K562 (cell line): ENCODE results near the gene DSCAM. TPM values are rescaled to one million over a fixed set of nuclear protein-coding genes. Genes with fewer than 3 reads are reported as not detected.

Source experiments
- ATAC-seq: fragments of 200-7000 bp; cut with Tn5 transposase; 3 replicates; pipeline ENCODE4 v1.9.1; 2020; ENCODE audit warnings: moderate library complexity
- BruUV-seq: library from RNA; stranded (reverse); fragments of 400-500 nt; replicated peaks from 2 replicates; lab custom pipeline; 2021; lab: Mats Ljungman, UMichigan
- CTCF ChIA-PET: fragments of 300-600 bp; formaldehyde crosslinking; extraction: SDS; loops from one replicate; lab custom pipeline; 2021; ENCODE audit warnings: low intra/inter-chr PET ratio; lab: Yijun Ruan, JAX
- POLR2A ChIA-PET: fragments of 300-600, 350-650 bp; sonication (Branson Sonifier 250); formaldehyde crosslinking; extraction: SDS; loops from one replicate; lab custom pipeline; 2021; ENCODE audit warnings: antibody characterized with exemption, inconsistent platforms; lab: Yijun Ruan, JAX
- DNase-seq, 4 experiments: peaks; one replicate each; pipeline versions ENCODE4 v3.0.0 to v3.0.0-alpha.2; 2011 to 2018; ENCODE audit warnings: low spot score in 3 of 4, mixed read lengths in 3 of 4; ENCODE audit errors: extremely low read depth in 1 of 4
- FAIRE-seq: peaks from 2 replicates; lab custom pipeline; 2011; peaks lifted over from hg19 to GRCh38; lab: Jason Lieb, UNC
- H2AFZ ChIP-seq: 2 replicates; pipeline ENCODE4 v1.6.0; 2011; ENCODE audit warnings: low read depth, low read length, control low read depth, inconsistent platforms
- H3K27ac ChIP-seq: fragments of 200-600 bp; 3 replicates; pipeline ENCODE4 v1.8.0; 2011; ENCODE audit warnings: low read depth, mild to moderate bottlenecking, control low read depth, inconsistent platforms, low read length, moderate library complexity, mixed read lengths; ENCODE audit errors: extremely low read depth
- H3K27me3 ChIP-seq, 2 experiments: fragments of 300-600 bp in 1 of 2; 2 replicates in 1 of 2; 3 replicates in 1 of 2; pipeline versions ENCODE4 v1.6.0 to v1.8.0; 2011; ENCODE audit warnings: inconsistent platforms in 2 of 2, low read length in 2 of 2, mild to moderate bottlenecking in 1 of 2, mixed read lengths in 1 of 2, moderate library complexity in 1 of 2; ENCODE audit not compliant: control insufficient read depth in 2 of 2, insufficient read depth in 2 of 2
- H3K36me3 ChIP-seq: fragments of 300-600 bp; 3 replicates; pipeline ENCODE4 v1.8.0; 2011; ENCODE audit warnings: mild to moderate bottlenecking, low read length, inconsistent platforms; ENCODE audit not compliant: control insufficient read depth, insufficient read depth
- H3K4me1 ChIP-seq, 2 experiments: fragments of 200-600 bp in 1 of 2; replicated peaks in 1 of 2; 2 replicates in 1 of 2; 3 replicates in 1 of 2; pipeline versions ENCODE4 v1.5.1 to v1.8.0; 2011; ENCODE audit warnings: inconsistent platforms in 2 of 2, low read length in 2 of 2, mild to moderate bottlenecking in 1 of 2, mixed read lengths in 1 of 2, moderate library complexity in 1 of 2; ENCODE audit not compliant: control insufficient read depth in 2 of 2, insufficient read depth in 2 of 2
- H3K4me2 ChIP-seq: 2 replicates; pipeline ENCODE4 v1.6.1; 2011; ENCODE audit warnings: low read length, control low read depth, inconsistent platforms, mixed read lengths; ENCODE audit not compliant: insufficient read depth
- H3K4me3 ChIP-seq: fragments of 200-600 bp; sonication (generic), shearing (Covaris generic); 2 replicates; pipeline ENCODE4 v1.5.1; 2016; ENCODE audit warnings: control low read depth, inconsistent platforms
- H3K79me2 ChIP-seq: fragments of 200-600 bp; 3 replicates; pipeline ENCODE4 v1.8.0; 2011; ENCODE audit warnings: low read length, inconsistent platforms; ENCODE audit not compliant: control insufficient read depth, insufficient read depth
- H3K9ac ChIP-seq, 2 experiments: 2 replicates each; pipeline versions ENCODE4 v1.6.0 to v1.6.1; 2011; ENCODE audit warnings: low read depth in 2 of 2, low read length in 2 of 2, control low read depth in 1 of 2, inconsistent platforms in 1 of 2, mild to moderate bottlenecking in 1 of 2, mixed read lengths in 1 of 2; ENCODE audit not compliant: insufficient read depth in 1 of 2
- H3K9me1 ChIP-seq: one replicate; pipeline ENCODE4 v1.6.0; 2011; ENCODE audit warnings: inconsistent platforms, mild to moderate bottlenecking, low read length, moderate library complexity; ENCODE audit not compliant: control insufficient read depth, insufficient read depth
- H3K9me3 ChIP-seq: replicated peaks from 2 replicates; pipeline ENCODE4 v1.5.1; 2011; ENCODE audit warnings: low read depth, low read length, inconsistent platforms; ENCODE audit not compliant: control insufficient read depth, insufficient read depth
- H4K20me1 ChIP-seq: replicated peaks from 2 replicates; pipeline ENCODE4 v1.6.1; 2011; ENCODE audit warnings: low read length, inconsistent platforms, mixed read lengths; ENCODE audit not compliant: control insufficient read depth, insufficient read depth
- ETV1 ChIP-seq: fragments of 450-650 bp; conservative IDR thresholded peaks from 2 replicates; pipeline ENCODE4 v1.6.1; 2016; ENCODE audit warnings: missing genetic modification characterization, control low read depth, low read depth, missing compliant biosample characterization
- ZNF174 ChIP-seq: fragments of 250-450 bp; sonication (Bioruptor Pico); IDR thresholded peaks from 2 replicates; pipeline ENCODE4 v1.4.0; 2020; ENCODE audit warnings: mild to moderate bottlenecking
- ZNF785 ChIP-seq: fragments of 250-450 bp; sonication (Bioruptor Pico); IDR thresholded peaks from 2 replicates; pipeline ENCODE4 v1.4.0; 2020; ENCODE audit warnings: mild to moderate bottlenecking
- WGBS: fragments of 100-300 bp; shearing (Covaris generic); methylation state at CpG from one replicate; pipeline ENCODE4 v1.1.6; 2016; ENCODE audit warnings: low coverage, mixed read lengths; ENCODE audit not compliant: insufficient coverage; ENCODE audit errors: missing lambda C conversion rate; 5-methylcytosine and 5-hydroxymethylcytosine counted together
- in situ Hi-C: fragments of 300-500 bp; cut with MboI; formaldehyde crosslinking; loops from 4 replicates; pipeline ENCODE4 v1.15.0; 2018; ENCODE audit warnings: inconsistent platforms, mixed read lengths
- intact Hi-C: fragments of 100-400 bp; cut with micrococcal nuclease; formaldehyde crosslinking; loops from 2 replicates; pipeline ENCODE4 v1.14.2; 2022
- polyA plus RNA-seq, 8 experiments: library from polyadenylated mRNA; depleted of rRNA in 4 of 8; stranded (reverse) in 5 of 8; unstranded in 3 of 8; fragments of >200 nt; fragmentation: Nextera tagmentation in 2 of 8; fragmentation: Illumina TruSeq in 1 of 8; extraction: Ambion mirVana in 2 of 8; extraction: Trizol in 1 of 8; gene quantifications; 2 replicates each; pipeline versions ENCODE4 v1.2.1 to v1.2.3, GENCODE V29; 2011 to 2014; ENCODE audit warnings: inconsistent platforms in 1 of 8, missing spikeins in 1 of 8
- total RNA-seq, 7 experiments: library from RNA; depleted of rRNA in 6 of 7; stranded (reverse); fragments of >200 nt in 6 of 7; fragmentation: Illumina TruSeq in 2 of 7; extraction: Trizol in 2 of 7; gene quantifications; 2 replicates each; pipeline versions ENCODE4 v1.2.1 to v1.2.3, GENCODE V29; 2011 to 2021; ENCODE audit warnings: low replicate concordance in 1 of 7
- TF ChIP-seq, protein P1 (sequence below): sonication (generic); formaldehyde crosslinking; IDR thresholded peaks from 2 replicates; pipeline ENCODE4 v1.8.1; 2022; ENCODE audit warnings: missing genetic modification reagents

DSCAM gene
- total and polyA plus RNA-seq, 9 of the 15 experiments (the other 6 are each of a cell fraction or from before 2014, with no cell fraction given), result not detected

GRCh38 chr21:40404396-40404800, 442.6 kb downstream of the DSCAM start:
- Histone ChIP-seq H3K4me2 (no peak overlapping the region), H3K9ac (no peak overlapping the region), H2AFZ (no peak overlapping the region), H3K27me3 (no peaks in the 10 kb centered on the region), H3K4me3 (no peak overlapping the region), H3K27ac (no peak overlapping the region), H3K9me3 (no peaks in the 10 kb centered on the region; the same call in 1 of the 2 replicates), H4K20me1 (no peaks in the 10 kb centered on the region), H3K9me1 (no peaks in the 10 kb centered on the region), H3K36me3 (no peaks in the 10 kb centered on the region), H3K79me2 (no peaks in the 10 kb centered on the region), H3K4me1 (no peaks in the 10 kb centered on the region)
- FAIRE-seq (no peak), ATAC-seq (no peak), DNase-seq (no peak)
- intact Hi-C loops, result no loop called here
- WGBS, result 3% methylated on average over 3 of the region's 3 CpGs
- TF ChIP-seq, protein P1, sequence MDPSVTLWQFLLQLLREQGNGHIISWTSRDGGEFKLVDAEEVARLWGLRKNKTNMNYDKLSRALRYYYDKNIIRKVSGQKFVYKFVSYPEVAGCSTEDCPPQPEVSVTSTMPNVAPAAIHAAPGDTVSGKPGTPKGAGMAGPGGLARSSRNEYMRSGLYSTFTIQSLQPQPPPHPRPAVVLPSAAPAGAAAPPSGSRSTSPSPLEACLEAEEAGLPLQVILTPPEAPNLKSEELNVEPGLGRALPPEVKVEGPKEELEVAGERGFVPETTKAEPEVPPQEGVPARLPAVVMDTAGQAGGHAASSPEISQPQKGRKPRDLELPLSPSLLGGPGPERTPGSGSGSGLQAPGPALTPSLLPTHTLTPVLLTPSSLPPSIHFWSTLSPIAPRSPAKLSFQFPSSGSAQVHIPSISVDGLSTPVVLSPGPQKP (CRISPR knock-in tag), result no peak
- no peak for TF ChIP-seq ZNF785 (CRISPR knock-in tag)
- no peak for TF ChIP-seq ZNF174 (CRISPR knock-in tag)
- no peak for TF ChIP-seq ETV1 (tag)
- POLR2A ChIA-PET, result no interaction called here
- CTCF ChIA-PET, result no interaction called here
- in situ Hi-C loops, result no loop called here
- BruUV-seq, result no TSS peak
